Suprapubic skin (tissue), 4 donors: ENCODE results near the gene BAIAP3. TPM values are rescaled to one million over a fixed set of nuclear protein-coding genes. Genes with fewer than 3 reads are reported as not detected.

Experiments used
- DNase-seq, 2 donors: peaks; one replicate each; pipeline ENCODE4 v3.0.0-alpha.2; 2019; ENCODE audit warnings: low spot score in 2 of 2
- H3K27ac ChIP-seq: fragments of 200-600 bp; sonication (generic); one replicate; pipeline ENCODE4 v1.5.1; 2019
- H3K27me3 ChIP-seq: fragments of 200-600 bp; sonication (generic); one replicate; pipeline ENCODE4 v1.5.1; 2019
- H3K36me3 ChIP-seq: fragments of 200-600 bp; sonication (generic); one replicate; pipeline ENCODE4 v1.5.1; 2019
- H3K4me1 ChIP-seq: fragments of 200-600 bp; sonication (generic); one replicate; pipeline ENCODE4 v1.5.1; 2019
- H3K4me3 ChIP-seq: fragments of 200-600 bp; sonication (generic); one replicate; pipeline ENCODE4 v1.5.1; 2019; ENCODE audit warnings: mild to moderate bottlenecking
- H3K9me3 ChIP-seq: fragments of 200-600 bp; sonication (generic); one replicate; pipeline ENCODE4 v1.5.1; 2019
- CTCF ChIP-seq, 2 donors: fragments of 200-600 bp in 1 of 2; fragments of 450-650 bp in 1 of 2; sonication (generic) in 1 of 2; IDR thresholded peaks; one replicate each; pipeline ENCODE4 v1.5.1; 2016 to 2019; ENCODE audit warnings: antibody characterized with exemption in 2 of 2, mild to moderate bottlenecking in 1 of 2, moderate library complexity in 1 of 2
- EP300 ChIP-seq: sonication (generic); formaldehyde crosslinking; IDR thresholded peaks from one replicate; pipeline ENCODE4 v1.6.1; 2017; ENCODE audit warnings: antibody characterized with exemption
- POLR2A ChIP-seq, 2 donors: fragments of 450-650 bp; IDR thresholded peaks; one replicate each; pipeline ENCODE4 v1.6.1; 2017; ENCODE audit warnings: antibody characterized with exemption in 2 of 2, mild to moderate bottlenecking in 2 of 2, moderate library complexity in 2 of 2
- POLR2AphosphoS5 ChIP-seq, 3 donors: sonication (generic); formaldehyde crosslinking; IDR thresholded peaks; one replicate each; pipeline ENCODE4 v1.6.1; 2017; ENCODE audit warnings: antibody characterized with exemption in 3 of 3
- WGBS: methylation state at CpG from one replicate; pipeline ENCODE4 v1.1.5; 2018; 5-methylcytosine and 5-hydroxymethylcytosine counted together
- total RNA-seq, 4 donors: library from RNA; depleted of rRNA; stranded (reverse); fragments of >200 nt; gene quantifications; one replicate each; pipeline ENCODE4 v1.1.0, GENCODE V29; 2016

The BAIAP3 gene
- total RNA-seq, 4 donors from 2014 or later, result 0.87 to 6.2 (median 2.5) TPM

GRCh38 chr16:1366712-1367299, 33.4 kb downstream of the BAIAP3 start:
- H3K36me3 ChIP-seq, result peaks cover 83% of the 10 kb centered on the region
- H3K9me3 ChIP-seq, result no peaks in the 10 kb centered on the region
- no peak overlapping the region for H3K27ac ChIP-seq
- H3K27me3 ChIP-seq, result no peaks in the 10 kb centered on the region
- no peak overlapping the region for H3K4me3 ChIP-seq
- no peaks in the 10 kb centered on the region for H3K4me1 ChIP-seq
- no peak for DNase-seq
- 78% methylated on average over 17 of the region's 24 CpGs for WGBS
- TF ChIP-seq POLR2AphosphoS5 (IDR thresholded peaks at IDR 0.05), result no peak
- TF ChIP-seq CTCF (IDR thresholded peaks at IDR 0.05), result no peak

GRCh38 chr16:1367486-1368174, 34.2 kb downstream of the BAIAP3 start:
- H3K4me1 ChIP-seq, result no peaks in the 10 kb centered on the region
- no peak overlapping the region for H3K4me3 ChIP-seq
- TF ChIP-seq CTCF (IDR thresholded peaks at IDR 0.05), result no peak
- no peak for TF ChIP-seq POLR2A (IDR thresholded peaks at IDR 0.05)
- TF ChIP-seq EP300, result no peak
- TF ChIP-seq POLR2AphosphoS5 (IDR thresholded peaks at IDR 0.05), result no peak
- peaks cover 79% of the 10 kb centered on the region for H3K36me3 ChIP-seq
- 75% methylated on average over 22 of the region's 27 CpGs for WGBS
- no peak for DNase-seq
- H3K27me3 ChIP-seq, result no peaks in the 10 kb centered on the region
- no peaks in the 10 kb centered on the region for H3K9me3 ChIP-seq
- no peak overlapping the region for H3K27ac ChIP-seq

GRCh38 chr16:1371054-1371978, 37.9 kb downstream of the BAIAP3 start:
- WGBS, result 93% methylated on average over 16 of the region's 33 CpGs
- Histone ChIP-seq H3K27me3 (no peaks in the 10 kb centered on the region), H3K4me3 (no peak overlapping the region), H3K4me1 (no peaks in the 10 kb centered on the region), H3K36me3 (peaks cover 63% of the 10 kb centered on the region), H3K27ac (no peak overlapping the region), H3K9me3 (no peaks in the 10 kb centered on the region)
- DNase-seq, result no peak
- TF ChIP-seq CTCF (IDR thresholded peaks at IDR 0.05) (no peak), POLR2AphosphoS5 (IDR thresholded peaks at IDR 0.05) (no peak), EP300 (no peak), POLR2A (IDR thresholded peaks at IDR 0.05) (no peak)

GRCh38 chr16:1372292-1372950, 39.0 kb downstream of the BAIAP3 start:
- no peak for DNase-seq
- Histone ChIP-seq H3K36me3 (peaks cover 54% of the 10 kb centered on the region), H3K9me3 (no peaks in the 10 kb centered on the region), H3K27me3 (no peaks in the 10 kb centered on the region), H3K4me3 (no peak overlapping the region), H3K27ac (no peak overlapping the region), H3K4me1 (peaks cover 3% of the 10 kb centered on the region)
- no peak for TF ChIP-seq CTCF (IDR thresholded peaks at IDR 0.05)
- TF ChIP-seq POLR2A (IDR thresholded peaks at IDR 0.05), result no peak
- TF ChIP-seq EP300, result no peak
- TF ChIP-seq POLR2AphosphoS5 (IDR thresholded peaks at IDR 0.05), result no peak
- WGBS, result 92% methylated on average over 5 of the region's 21 CpGs
